HG03139 (cell line): Measurements from ENCODE around the gene C14orf119.
"Not testable (repeated sequence)": the region's sequence is repeated elsewhere in the genome, so short reads cannot be mapped to it uniquely, and the experiment has no call there.

ENCODE experiments used
- ATAC-seq: cut with Tn5 transposase; IDR thresholded peaks from one replicate; pipeline ENCODE4 v1.9.1; 2021; ENCODE audit not compliant: unreplicated experiment

Gene C14orf119

DNA sequence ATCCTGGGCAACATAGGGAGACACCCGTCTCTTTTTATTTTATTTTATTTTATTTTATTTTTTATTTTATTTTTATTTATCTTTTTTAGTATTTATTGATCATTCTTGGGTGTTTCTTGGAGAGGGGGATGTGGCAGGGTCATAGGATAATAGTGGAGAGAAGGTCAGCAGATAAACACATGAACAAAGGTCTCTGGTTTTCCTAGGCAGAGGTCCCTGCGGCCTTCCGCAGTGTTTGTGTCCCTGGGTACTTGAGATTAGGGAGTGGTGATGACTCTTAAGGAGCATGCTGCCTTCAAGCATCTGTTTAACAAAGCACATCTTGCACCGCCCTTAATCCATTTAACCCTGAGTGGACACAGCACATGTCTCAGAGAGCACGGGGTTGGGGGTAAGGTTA is 12.3 kb downstream of the C14orf119 start:
- not testable (repeated sequence) for ATAC-seq

DNA sequence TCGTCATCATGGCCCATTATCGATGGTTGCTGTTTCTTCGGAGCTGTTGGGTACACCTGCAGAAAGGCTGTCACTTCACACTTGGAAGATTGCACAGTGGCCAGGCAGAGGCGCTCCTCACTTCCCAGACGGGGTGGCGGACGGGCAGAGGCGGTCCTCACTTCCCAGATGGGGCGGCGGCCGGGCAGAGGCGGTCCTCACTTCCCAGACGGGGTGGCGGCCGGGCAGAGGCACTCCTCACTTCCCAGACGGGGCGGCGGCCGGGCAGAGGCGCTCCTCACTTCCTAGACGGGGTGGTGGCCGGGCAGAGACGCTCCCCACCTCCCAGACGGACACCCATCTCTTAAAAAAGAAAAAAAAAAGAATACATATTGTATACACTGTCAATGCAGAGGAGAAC is 12.9 kb downstream of the C14orf119 start:
- ATAC-seq = not testable (repeated sequence)

DNA sequence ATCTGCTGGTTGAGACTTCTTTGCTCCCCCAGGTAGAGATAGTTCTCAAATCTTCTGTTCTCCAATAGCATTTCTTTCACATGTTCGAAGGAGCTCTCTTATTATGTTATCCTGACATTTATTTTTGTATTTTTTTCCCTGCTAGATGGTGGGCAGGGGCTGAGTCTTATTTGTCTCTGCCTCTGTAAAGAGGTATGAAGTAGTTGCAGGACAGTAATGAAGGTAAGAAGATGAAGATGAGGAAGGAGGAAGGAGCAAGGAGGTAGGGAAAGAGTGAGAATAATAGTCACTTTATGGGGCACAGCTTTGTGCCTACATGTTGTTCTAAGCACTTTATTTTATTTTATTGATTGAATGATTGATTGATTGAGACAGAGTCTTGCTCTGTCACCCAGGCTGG is 14.5 kb downstream of the C14orf119 start:
- ATAC-seq = no peak

DNA sequence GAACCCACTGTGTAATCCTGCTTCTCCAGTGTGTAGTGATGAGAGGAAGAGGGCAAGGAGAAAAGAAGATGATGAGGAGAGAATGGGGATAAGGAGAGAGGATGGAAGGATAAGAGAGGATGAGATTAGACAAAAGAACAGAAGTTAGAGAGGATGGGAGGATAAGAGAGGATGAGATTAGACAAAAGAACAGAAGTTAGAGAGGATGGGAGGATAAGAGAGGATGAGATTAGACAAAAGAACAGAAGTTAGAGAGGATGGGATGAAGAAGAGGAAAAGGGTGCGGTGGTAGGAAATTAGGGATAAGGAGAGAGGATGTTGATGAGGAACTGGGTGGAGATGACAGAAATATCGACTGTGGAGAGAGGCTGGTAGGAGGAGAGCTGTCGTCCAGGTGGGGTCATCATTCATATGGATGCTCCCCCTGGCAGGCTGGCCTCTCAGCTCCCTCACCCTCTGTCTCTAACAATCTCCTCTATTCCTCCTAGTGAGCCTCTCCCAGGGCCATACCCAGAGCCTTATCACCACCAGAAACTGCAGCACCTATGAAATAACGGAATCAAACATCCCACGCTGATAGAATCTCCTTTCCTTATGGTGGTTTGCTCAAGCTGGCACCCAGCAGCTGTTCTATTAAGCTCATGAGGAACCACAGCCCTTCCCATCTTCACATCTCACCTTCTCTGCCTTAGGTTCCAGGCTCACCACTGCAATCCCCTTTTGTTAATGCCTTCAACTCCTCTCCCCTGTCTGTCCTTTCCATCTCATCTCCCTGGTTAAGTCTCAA is 15.5 kb downstream of the C14orf119 start:
- ATAC-seq = no peak

DNA sequence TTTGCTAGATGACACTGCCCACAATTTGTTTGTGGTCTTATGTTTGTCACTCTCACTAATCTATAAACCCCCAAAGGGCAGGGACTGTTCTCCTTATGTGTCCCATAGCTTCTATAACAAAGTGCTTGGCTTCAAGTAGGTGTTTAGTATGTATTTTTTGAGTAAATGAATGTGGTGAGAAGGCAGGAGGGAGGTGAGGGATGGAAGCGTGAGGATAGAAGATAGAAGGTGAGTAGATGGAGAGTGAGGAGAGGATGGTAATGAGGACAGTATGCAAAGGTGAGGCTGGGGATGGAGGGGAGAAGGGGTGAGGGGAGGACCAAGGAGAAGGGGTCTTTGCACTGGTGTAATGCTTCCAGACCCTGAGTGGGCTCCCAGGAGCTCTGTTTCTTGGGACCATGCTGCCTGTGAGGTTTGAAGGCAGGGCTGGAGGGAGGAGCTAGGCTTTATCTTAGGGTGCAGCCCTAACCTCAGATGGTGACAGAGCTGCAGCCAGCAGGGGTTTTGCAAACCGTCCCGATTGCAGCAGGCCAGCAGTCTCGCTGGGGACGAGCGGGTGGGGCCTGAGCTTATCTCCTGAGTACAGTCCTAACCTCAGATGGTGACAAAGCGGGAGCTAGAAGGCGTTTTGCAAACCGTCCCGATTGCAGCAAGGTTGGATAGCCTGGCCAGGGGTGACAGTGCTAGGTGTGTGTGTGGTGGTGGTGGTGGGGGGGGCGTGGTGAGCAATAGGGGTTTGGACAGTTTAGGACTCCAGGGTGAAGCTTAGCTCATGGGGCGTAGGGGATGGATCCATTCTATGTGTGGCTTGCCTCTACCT is 17.3 kb downstream of the C14orf119 start:
- no peak for ATAC-seq

DNA sequence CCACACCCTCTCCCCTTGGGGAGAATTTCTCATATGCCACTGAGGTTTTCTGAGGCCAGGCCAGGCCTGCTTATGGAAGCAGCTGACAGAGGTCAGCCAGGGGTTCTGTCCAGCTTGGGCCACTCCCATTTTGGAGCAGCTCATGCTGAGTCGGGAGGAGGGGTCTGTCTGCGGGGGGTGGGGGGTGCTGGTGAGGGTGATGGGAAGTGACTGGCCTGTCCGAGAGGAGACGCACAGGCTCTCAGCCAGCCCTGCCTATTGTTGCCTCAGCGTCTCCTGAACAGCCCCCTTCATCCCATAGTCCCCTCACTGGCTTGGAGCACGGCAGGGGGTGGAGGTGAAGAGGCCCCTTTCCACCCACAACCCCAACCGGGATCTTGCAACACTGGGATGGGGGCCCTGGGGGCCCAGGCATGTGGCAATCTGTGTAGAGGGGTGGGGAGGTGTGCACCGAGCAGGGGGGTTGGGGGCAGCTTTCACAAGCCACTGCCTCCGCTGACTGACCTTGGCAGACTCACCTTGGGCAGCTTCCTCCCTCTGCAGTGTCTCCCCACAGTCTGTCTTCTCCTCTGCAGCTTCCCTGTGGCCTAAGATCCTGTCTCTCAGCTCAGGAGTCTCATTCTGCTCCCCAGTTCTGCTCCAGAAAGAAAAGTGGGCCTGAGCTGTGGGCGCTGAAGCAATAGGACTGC is 18.3 kb downstream of the C14orf119 start:
- ATAC-seq = no peak

DNA sequence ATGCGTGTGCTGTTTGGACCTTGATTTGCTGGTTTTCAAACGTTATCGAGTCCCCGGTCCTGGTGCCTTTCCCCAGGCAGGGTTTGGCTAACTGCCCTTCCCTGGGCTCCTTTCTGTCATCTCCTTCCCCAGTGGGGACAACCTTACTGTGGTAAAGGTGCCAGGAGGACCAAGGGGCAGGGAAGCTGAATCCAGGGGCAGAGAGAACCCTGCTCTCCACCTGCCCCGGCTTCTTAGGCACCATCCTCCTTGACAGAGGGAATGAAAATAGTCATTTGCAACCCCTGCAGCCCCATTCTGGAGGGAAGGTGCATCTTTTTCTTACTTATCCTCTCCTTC is 18.8 kb downstream of the C14orf119 start:
- no peak for ATAC-seq

DNA sequence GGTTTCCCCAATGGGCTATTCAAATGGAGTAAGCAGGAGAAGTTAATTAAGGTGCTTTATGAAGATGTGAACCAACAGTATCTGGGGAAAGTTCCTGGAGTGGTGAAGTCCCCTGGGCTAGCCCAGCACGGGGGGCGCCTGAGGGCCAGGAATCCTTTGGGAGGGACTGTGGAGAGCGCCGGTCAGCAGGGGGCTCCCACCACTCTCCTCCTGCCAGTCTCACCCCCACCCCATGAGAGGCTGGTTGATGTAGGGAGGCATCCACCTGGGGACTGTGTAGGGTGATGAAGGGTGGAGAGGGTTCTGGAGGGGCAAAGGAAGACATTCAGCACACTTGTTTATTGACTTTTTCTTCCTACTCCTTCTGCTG is 19.3 kb downstream of the C14orf119 start:
- ATAC-seq = no peak

DNA sequence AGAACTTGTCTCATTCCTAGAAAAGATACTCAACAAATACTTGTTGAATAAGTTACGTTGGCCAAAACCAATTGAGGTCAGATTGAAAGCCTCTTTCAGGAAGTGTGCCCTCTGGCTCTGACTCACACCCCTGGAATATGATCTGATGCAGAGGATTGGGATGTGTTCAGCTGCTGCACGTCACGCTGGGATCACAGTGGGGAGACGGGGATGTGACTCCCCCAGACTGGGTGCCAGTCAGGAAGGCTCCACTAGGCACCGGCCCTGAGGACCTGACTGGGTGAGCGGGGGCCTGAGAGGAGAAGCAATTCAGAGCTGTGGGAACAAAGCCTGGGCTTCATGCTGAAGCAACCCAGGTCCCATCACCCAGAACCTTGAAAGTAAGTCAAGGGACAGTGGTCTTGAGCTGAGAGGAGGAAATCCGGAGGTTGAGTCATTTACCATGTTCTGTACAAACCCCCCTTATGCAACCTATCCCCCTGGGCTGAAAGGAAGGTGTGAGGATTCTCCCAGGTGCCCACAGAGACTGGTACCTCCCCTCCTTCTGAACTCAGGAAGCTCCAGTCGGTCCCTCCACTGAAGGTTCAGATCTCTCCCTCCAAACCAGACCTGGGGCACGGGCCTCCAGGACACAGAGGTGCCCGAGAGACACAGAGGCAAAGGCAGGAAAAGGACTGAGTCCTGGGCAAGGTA is 19.9 kb downstream of the C14orf119 start:
- ATAC-seq = no peak

DNA sequence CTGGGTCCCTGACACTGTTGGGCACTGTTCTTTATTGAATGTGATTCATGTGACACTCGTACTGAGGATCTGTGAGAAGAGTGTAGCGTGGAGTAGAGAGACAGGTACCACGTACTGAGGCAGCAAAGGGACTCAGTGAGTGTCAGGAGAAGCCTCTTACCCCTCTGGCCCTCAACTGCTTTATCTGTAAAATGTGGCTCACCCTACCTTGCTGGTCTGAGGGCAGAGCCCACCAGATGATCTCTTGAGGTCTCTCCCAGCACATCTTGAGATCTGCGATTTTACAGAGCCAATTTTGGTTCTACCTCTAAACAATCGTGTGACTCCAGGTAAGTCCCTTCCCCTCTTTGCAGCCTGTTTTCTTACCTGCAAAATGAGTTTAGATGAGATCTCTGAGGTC is 20.6 kb downstream of the C14orf119 start:
- no peak for ATAC-seq

DNA sequence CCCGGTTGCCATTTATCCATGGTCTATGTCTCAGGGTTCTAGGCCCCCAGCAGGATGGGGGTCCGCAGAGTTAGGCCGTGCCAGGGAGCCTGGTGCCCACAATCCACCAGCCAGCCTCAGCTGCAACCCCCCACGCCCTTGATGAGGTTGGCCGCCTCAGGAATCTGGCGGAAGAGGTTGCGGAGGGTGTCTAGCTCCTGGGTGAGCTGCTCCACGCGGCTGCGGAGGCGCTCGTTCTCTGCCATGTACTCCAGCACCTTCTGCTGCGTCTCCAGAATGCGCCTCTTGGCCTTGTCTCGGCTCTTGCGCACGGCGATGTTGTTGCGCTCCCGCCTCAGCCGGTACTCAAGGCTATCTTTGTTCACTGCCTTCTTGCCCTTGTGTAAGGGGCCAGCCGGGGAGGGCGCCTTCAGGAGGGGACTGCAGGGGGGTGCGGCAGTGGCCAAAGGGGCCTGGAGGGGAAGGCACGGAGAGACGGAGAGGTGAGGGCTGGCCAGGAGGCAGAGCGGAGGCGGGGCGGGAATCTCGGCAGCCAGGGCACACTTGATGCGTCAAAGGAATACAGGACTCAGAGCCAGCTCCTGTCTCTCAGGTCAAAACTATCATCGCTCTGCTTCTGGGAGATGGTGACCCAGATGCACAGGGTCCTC is 22.2 kb downstream of the C14orf119 start:
- ATAC-seq = no peak

DNA sequence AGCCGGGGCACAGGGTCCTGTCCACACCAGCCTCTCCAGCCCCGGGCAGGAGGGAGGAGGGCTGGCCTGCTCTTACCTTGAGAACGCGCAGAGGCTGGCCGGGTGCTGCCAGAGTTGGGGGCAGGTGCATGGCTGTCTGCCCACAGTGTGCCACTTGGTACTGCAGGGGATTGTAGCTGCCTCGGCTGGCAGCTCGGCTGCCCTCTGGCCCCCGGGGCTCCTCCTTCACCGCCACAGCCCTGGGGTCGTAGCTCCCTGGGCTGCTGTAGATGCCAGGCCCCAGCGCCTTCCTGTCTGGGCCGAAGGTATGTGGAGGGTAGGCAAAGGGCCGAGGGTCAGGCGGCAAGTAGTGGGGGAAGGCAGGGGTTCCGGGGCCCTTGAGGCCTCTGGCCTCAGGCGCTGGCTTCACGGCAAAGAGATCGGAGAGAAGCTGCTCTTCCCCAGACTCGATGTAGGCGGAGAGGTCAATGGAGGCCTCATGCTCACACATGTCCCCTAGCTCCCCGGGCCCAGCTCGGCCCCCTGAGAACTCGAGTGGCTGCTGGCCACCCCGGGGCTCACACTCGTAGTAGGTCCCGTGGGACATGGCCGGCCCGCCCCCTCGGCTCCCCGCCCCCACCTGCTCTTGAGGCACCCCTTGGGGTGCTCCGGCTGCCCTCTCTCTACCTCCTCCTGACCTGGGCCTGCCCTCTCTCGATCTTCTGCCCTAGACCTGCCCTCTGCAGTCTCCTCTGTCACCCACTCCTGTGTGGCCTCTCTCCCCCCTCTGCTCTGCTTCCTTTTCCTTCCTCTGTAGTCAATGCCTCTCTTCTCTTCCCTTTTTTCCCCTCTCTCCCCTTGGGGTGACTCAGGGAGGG is 23.4 kb downstream of the C14orf119 start, which contains the start of gene CEBPE:
Gene CEBPE, minus strand, starts transcription at position 750 of the 857 bp plus-strand sequence. Its CDS starts 164 bp downstream, at position 586.
- ATAC-seq = no peak

DNA sequence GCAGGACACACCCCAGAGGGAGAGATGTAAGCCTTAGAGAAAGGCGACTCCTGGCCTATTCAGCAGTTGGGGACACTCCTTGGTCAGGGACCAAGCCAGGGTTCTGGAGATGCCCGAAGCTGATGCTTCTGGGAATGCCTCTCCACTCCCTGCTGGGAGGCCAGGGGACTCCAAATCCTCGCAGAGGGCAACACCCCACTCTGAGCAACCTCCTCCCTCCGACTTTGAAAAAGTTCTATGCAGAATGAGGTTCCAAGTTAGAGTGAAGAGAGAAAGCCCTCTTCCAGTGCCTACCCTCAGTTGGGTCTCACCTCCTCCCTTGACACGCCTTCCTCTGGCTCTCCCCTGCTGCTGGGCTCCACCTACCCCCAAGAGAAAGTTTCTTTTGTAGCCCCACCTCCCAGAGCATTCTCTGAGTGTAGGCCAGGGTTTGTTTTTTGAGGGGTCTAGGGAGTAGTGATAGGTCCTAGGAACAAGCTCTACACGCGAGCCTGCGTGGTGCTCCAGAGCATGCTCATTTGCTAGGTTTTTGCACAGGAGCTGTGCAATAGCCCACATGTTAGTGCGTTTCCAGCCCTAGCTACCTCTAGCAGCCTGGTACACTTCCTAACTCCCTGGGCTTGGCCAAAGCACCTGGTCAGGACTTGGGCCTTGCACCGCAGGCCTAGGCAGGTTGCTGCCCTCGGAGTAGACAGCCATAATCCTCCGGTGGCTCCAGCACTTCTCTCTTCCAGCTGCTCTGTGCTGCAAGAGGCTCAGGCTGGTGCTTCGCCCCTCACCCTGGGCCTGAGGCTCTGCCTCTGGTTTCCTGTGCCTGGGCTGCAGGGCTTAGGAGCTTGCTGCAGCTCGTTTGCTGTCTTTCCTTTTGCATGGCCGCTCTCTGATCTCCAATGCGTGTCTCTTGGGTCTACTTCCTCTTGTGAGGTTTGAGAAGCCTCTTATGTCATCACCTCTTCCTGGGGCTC is 24.3 kb downstream of the C14orf119 start:
- ATAC-seq = no peak

DNA sequence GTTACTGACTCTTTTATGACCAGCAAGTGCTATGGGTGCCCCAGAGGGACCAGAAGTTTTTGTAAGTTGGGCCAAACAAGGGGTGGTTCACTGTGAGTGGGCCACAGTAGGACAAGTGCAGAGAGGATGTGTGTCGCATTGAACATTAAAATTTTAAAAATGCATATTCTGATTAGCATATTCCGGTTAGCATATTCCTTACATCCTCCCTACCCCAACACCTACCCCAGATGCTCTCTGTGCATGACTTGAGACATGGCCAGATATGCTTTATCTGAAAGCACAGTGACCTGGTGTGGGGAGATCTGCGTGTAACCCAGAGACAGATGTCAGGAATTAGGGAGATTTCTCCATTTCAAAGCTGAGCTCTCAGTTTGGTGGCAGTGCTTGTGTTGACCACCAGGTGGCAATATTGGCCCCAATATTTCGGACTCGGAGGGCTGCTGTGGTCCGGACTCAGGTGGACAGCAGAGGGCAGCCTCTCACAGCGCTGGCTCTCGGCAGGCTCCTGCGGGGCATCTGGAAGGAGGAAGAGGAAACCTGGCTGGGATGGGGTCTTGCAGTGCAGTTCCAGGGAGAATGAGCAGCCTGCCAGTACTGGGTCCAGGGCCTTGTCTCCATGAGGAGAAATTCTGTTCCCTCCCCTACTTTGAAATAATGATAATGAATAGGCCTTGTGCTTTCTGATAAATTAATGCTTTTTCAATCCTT is 25.4 kb downstream of the C14orf119 start:
- ATAC-seq = peak; percentile 67

DNA sequence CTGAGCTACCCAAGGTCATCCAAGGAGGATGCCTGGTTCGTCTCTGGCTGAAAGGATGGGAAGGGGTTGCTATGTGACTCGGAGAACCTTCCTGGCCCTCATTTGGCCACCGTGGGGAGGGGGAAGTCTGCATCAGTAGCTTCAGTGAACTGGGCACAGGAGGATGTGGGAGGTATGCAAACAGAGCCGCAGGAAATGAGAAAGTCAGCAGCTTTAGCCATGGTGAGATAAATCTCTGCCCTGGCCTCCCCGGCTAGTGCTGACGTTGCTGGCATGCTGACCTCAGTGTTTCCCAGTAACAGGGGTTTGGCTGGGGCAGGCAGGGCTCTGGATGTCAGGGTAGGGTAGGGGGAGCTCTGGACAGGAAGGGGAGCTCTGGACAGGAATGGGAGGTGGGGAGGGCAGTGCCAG is 26.1 kb downstream of the C14orf119 start:
- ATAC-seq = no peak

DNA sequence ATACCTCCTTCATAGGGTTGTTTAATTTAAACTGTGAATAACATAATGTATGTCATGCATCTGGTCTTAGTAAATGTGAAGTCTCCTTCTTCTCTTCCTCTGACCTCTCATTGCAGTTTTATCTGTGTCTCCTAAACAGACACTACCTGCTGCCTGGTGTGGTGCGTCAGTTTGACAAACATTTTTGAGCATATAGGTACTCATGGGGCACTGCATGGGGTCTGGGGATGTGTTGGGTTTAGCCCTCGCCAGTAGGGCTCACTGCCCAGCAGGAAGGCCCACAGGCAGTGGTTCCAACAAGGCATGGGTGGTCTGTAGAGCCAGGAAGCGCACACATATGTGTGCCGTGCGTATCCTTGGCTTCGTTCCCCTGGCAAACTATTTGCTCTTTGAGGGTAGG is 26.8 kb downstream of the C14orf119 start:
- no peak for ATAC-seq

DNA sequence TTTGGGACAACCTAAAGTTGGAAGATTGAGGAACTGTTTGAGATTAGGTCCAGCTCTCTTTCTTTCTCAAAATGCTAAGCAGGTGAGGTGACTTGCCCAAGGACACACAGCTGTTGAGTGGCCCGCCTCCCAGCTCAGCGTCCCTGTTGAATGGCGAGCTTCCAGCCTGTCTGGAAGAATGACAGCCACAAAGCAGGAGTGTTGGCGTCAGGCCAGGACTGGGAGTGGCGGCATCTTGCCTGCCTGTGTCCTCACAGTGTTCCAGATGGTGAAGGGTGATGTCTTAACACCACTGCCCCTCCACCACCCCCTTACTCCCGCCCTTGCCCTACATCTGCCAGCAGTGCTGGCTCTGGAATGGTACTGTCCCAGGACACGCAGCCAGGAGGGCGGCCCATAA is 28.1 kb downstream of the C14orf119 start:
- no peak for ATAC-seq
